A549 treated with CORT108297 at 1 μM for 4 hours (cell line): ENCODE results near the gene ABRAXAS1. TPM values are rescaled to one million over a fixed set of nuclear protein-coding genes. Genes with fewer than 3 reads are reported as not detected.

Experiments used
- total RNA-seq: library from RNA; stranded (reverse); fragments of 200-300 nt; extraction: Qiagen RNA extraction; gene quantifications from 5 replicates; pipeline ENCODE4 v1.2.3, GENCODE V29; 2022

Gene ABRAXAS1
- 4.7 to 7.6 TPM (median 6.6 TPM) in 5 replicates for total RNA-seq

DNA sequence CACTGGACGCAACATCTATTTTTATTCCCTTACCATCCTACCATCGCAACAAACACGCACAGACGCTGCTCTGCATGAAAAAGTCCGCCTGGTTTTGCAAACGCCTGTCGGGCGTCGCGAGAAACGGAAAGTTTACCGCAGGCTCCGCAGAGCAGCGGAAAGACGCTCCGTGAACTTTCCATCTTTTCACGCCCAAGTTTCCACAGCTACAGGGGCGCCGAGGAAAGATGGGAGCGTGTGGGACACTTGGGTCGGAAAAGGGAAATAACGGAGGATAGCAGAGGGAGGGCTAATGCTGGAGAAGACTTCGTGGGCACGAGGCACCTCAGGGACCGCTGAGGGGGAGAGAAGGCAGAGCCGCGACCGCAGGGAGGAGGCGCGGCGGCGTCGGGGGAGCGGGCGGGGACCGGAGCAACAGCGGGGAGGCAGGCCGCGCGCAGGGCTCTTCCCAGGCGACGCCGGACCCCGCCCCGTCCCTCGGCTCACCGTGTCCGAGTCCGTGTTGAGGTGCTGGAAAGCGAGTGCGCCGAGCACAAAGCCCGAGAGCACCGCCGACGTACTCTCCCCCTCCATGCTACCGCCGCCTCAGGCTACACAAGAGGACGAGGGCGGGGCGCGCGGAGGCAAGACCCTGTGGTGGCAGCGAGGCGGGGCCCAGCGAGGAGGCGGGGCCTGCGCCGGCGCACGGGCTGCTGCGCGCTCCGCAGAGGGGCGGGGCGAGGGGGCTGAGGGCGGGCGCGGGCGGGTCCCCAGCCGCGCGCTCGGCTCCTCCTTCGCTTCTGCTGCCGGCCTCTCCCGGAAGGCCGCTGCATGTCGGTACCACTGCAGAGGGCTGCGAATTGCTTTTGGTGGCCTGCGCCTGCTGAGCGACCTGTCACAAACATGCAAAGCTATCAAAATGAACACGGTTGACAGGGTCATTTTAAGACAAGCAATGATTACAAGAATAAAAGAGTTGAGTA, at the start of gene ABRAXAS1:
Gene ABRAXAS1, minus strand, starts transcription at position 601 of the 962 bp plus-strand sequence. Its CDS starts 28 bp downstream, at position 573.

DNA sequence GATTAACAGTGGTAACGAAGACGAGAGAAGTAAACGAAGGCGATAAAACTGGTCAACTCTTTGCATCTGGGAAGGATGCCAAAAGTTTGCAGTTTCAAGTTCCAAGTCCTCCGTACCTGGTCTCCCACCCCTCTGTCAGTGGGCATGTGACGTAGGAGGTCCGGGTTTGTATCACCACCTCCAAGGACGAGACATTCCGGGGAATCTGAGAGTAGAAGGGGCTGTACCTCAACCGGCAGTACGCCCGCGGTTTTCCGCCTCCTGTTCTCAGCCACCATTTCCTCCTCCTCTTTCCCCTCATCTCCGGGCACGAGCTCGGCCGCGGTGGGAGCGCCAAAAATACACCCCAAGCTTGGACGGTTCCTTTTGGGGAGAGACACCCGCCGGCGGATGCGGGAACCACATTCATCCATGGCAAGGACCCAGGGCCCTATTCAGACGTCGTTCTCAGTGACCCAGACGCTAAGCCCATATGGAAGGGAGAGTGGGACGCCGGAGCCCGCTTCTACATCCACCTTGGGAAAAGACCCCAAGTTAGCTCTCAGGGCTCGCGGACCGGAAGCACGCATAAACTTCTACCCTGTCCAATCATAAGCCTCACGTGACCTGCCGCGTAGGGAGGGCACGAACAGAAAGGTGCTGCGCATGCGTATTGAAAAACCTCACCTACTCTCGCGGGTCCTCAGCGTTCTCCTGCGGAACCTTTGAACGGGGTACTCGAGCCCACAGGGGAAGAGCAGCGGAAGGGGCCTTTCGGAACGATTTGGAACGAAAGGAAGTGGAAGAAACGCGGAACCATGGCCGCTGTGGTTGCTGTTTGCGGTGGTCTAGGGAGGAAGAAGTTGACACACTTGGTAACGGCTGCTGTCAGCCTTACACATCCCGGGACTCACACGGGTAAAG, 29.4 kb downstream of the ABRAXAS1 start, which contains the start of the genes HELQ and MRPS18C:
Gene HELQ, minus strand, starts transcription at position 543 of the 903 bp plus-strand sequence. Its CDS starts 130 bp downstream, at position 413.
Gene MRPS18C, plus strand, starts transcription at position 778 of the 903 bp plus-strand sequence. Its CDS starts 20 bp downstream, at position 798.

Other genes starting within 250 kb of the ABRAXAS1 start
- 16.9 to 20.4 TPM (median 20.1 TPM) in 5 replicates for gene COQ2, start 200.3 kb downstream of the ABRAXAS1 start, total RNA-seq
- gene HPSE, start 150.3 kb downstream of the ABRAXAS1 start, total RNA-seq: 1.1 to 1.7 TPM (median 1.4 TPM) in 5 replicates
- gene HELQ, start 29.3 kb downstream of the ABRAXAS1 start, total RNA-seq: 4.8 to 6.1 TPM (median 5.1 TPM) in 5 replicates
- gene MRPS18C, start 29.0 kb downstream of the ABRAXAS1 start, total RNA-seq: 42.9 to 64.9 TPM (median 45.7 TPM) in 5 replicates
- gene GPAT3, start 51.0 kb upstream of the ABRAXAS1 start, total RNA-seq: 37.1 to 44.8 TPM (median 41.4 TPM) in 5 replicates